Measurements from ENCODE around the gene ZNF830. TPM values are rescaled to one million over a fixed set of nuclear protein-coding genes. Genes with fewer than 3 reads are reported as not detected.

ZNF830 gene
- total and polyA plus RNA-seq, 2 of the 13 experiments (the other 11 are each of a cell fraction or from before 2014, with no cell fraction given) = 6.1 to 19.0 TPM

DNA sequence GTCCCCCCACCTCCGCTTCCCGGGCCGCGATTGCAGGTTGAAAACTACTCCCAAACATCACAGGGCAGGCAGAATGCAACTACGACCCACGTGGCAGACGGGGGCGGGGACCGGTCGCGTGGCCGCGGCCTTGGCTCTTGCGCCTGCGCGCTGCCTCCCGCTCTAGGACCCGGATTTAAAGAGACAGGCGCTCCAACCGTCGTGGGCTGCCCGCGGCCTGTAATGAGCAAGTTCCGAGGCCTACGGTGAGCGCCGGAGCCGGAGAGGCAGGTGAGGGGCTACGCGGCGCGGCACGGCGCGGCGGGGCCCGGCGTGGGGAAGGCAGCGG, 19.0 kb downstream of the ZNF830 start, which contains the start of gene LIG3 (continued):
- TF ChIP-seq ZNF34 (CRISPR knock-in tag; IDR thresholded peaks at IDR 0.05; ENCODE audit: borderline replicate concordance) (no peak), ZNF746 (CRISPR knock-in tag; IDR thresholded peaks at IDR 0.05) (no peak), ZNF431 (CRISPR knock-in tag; IDR thresholded peaks at IDR 0.05; ENCODE audit: borderline replicate concordance, low read depth) (no peak), BRCA1 (CRISPR knock-in tag; IDR thresholded peaks at IDR 0.05) (no peak), ZNF607 (CRISPR knock-in tag; IDR thresholded peaks at IDR 0.05; ENCODE audit: borderline replicate concordance) (0 out of 2 replicates have a peak, but pooled peaks have one; percentile 8), MTA3 (CRISPR knock-in tag; IDR thresholded peaks at IDR 0.05) (no peak), E2F1 (CRISPR knock-in tag; IDR thresholded peaks at IDR 0.05) (no peak), ZBTB38 (CRISPR knock-in tag; IDR thresholded peaks at IDR 0.05) (peak; percentile 57; the same call in 1 of the 2 replicates), KMT2A (CRISPR knock-in tag; IDR thresholded peaks at IDR 0.05) (0 out of 2 replicates have a peak, but pooled peaks have one; percentile 25), HMG20B (CRISPR knock-in tag; conservative IDR thresholded peaks at IDR 0.05) (no peak), JARID2 (CRISPR knock-in tag; IDR thresholded peaks at IDR 0.05; ENCODE audit: insufficient replicate concordance) (no peak), PAWR (CRISPR knock-in tag; IDR thresholded peaks at IDR 0.05; ENCODE audit: borderline replicate concordance) (no peak), ZNF629 (CRISPR knock-in tag; conservative IDR thresholded peaks at IDR 0.05) (no peak), ZNF317 (CRISPR knock-in tag; IDR thresholded peaks at IDR 0.05) (no peak), ZSCAN12 (CRISPR knock-in tag; IDR thresholded peaks at IDR 0.05) (0 out of 2 replicates have a peak, but pooled peaks have one; percentile 14), ZNF335 (CRISPR knock-in tag; IDR thresholded peaks at IDR 0.05) (0 out of 2 replicates have a peak, but pooled peaks have one; percentile 35)
- TF ChIP-seq, protein P1, sequence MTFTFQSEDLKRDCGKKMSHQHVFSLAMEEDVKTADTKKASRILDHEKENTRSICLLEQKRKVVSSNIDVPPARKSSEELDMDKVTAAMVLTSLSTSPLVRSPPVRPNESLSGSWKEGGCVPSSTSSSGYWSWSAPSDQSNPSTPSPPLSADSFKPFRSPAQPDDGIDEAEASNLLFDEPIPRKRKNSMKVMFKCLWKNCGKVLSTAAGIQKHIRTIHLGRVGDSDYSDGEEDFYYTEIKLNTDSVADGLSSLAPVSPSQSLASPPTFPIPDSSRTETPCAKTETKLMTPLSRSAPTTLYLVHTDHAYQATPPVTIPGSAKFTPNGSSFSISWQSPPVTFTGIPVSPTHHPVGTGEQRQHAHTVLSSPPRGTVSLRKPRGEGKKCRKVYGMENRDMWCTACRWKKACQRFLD (CRISPR knock-in tag; IDR thresholded peaks at IDR 0.05; ENCODE audit: borderline replicate concordance) = no peak
- TF ChIP-seq, protein P2, sequence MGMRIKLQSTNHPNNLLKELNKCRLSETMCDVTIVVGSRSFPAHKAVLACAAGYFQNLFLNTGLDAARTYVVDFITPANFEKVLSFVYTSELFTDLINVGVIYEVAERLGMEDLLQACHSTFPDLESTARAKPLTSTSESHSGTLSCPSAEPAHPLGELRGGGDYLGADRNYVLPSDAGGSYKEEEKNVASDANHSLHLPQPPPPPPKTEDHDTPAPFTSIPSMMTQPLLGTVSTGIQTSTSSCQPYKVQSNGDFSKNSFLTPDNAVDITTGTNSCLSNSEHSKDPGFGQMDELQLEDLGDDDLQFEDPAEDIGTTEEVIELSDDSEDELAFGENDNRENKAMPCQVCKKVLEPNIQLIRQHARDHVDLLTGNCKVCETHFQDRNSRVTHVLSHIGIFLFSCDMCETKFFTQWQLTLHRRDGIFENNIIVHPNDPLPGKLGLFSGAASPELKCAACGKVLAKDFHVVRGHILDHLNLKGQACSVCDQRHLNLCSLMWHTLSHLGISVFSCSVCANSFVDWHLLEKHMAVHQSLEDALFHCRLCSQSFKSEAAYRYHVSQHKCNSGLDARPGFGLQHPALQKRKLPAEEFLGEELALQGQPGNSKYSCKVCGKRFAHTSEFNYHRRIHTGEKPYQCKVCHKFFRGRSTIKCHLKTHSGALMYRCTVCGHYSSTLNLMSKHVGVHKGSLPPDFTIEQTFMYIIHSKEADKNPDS (CRISPR knock-in tag; IDR thresholded peaks at IDR 0.05) = no peak
- TF ChIP-seq, protein P3, sequence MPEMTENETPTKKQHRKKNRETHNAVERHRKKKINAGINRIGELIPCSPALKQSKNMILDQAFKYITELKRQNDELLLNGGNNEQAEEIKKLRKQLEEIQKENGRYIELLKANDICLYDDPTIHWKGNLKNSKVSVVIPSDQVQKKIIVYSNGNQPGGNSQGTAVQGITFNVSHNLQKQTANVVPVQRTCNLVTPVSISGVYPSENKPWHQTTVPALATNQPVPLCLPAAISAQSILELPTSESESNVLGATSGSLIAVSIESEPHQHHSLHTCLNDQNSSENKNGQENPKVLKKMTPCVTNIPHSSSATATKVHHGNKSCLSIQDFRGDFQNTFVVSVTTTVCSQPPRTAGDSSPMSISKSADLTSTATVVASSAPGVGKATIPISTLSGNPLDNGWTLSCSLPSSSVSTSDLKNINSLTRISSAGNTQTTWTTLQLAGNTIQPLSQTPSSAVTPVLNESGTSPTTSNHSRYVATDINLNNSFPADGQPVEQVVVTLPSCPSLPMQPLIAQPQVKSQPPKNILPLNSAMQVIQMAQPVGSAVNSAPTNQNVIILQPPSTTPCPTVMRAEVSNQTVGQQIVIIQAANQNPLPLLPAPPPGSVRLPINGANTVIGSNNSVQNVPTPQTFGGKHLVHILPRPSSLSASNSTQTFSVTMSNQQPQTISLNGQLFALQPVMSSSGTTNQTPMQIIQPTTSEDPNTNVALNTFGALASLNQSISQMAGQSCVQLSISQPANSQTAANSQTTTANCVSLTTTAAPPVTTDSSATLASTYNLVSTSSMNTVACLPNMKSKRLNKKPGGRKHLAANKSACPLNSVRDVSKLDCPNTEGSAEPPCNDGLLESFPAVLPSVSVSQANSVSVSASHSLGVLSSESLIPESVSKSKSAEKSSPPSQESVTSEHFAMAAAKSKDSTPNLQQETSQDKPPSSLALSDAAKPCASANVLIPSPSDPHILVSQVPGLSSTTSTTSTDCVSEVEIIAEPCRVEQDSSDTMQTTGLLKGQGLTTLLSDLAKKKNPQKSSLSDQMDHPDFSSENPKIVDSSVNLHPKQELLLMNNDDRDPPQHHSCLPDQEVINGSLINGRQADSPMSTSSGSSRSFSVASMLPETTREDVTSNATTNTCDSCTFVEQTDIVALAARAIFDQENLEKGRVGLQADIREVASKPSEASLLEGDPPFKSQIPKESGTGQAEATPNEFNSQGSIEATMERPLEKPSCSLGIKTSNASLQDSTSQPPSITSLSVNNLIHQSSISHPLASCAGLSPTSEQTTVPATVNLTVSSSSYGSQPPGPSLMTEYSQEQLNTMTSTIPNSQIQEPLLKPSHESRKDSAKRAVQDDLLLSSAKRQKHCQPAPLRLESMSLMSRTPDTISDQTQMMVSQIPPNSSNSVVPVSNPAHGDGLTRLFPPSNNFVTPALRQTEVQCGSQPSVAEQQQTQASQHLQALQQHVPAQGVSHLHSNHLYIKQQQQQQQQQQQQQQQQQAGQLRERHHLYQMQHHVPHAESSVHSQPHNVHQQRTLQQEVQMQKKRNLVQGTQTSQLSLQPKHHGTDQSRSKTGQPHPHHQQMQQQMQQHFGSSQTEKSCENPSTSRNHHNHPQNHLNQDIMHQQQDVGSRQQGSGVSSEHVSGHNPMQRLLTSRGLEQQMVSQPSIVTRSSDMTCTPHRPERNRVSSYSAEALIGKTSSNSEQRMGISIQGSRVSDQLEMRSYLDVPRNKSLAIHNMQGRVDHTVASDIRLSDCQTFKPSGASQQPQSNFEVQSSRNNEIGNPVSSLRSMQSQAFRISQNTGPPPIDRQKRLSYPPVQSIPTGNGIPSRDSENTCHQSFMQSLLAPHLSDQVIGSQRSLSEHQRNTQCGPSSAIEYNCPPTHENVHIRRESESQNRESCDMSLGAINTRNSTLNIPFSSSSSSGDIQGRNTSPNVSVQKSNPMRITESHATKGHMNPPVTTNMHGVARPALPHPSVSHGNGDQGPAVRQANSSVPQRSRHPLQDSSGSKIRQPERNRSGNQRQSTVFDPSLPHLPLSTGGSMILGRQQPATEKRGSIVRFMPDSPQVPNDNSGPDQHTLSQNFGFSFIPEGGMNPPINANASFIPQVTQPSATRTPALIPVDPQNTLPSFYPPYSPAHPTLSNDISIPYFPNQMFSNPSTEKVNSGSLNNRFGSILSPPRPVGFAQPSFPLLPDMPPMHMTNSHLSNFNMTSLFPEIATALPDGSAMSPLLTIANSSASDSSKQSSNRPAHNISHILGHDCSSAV (CRISPR knock-in tag; IDR thresholded peaks at IDR 0.05; ENCODE audit: borderline replicate concordance) = no peak
